Tibial artery (tissue), 4 donors: ENCODE results near the gene SIX1.

Experiments
- DNase-seq, 2 donors: peaks; one replicate each; pipeline ENCODE4 v3.0.0-alpha.2; 2019
- H3K27ac ChIP-seq, 2 donors: fragments of 200-600 bp; sonication (generic) in 1 of 2; 1 replicate in 1 of 2; 2 replicates in 1 of 2; pipeline ENCODE4 v1.5.1; 2018 to 2019; ENCODE audit warnings: mild to moderate bottlenecking in 1 of 2
- H3K27me3 ChIP-seq, 2 donors: fragments of 200-600 bp; sonication (generic) in 1 of 2; one replicate each; pipeline versions ENCODE4 v1.5.1 to v1.6.0; 2016 to 2019
- H3K36me3 ChIP-seq, 3 donors: fragments of 200-600 bp; sonication (generic) in 2 of 3; one replicate each; pipeline ENCODE4 v1.5.1; 2016 to 2019; ENCODE audit warnings: mild to moderate bottlenecking in 2 of 3
- H3K4me1 ChIP-seq, 4 donors: fragments of 200-600 bp; sonication (generic) in 2 of 4; 1 replicate in 3 of 4; 2 replicates in 1 of 4; pipeline ENCODE4 v1.5.1; 2016 to 2019
- H3K4me3 ChIP-seq, 2 donors: fragments of 200-600 bp; sonication (generic) in 1 of 2; 1 replicate in 1 of 2; 2 replicates in 1 of 2; pipeline ENCODE4 v1.5.1; 2018 to 2019; ENCODE audit warnings: mild to moderate bottlenecking in 2 of 2
- H3K9me3 ChIP-seq, 3 donors: fragments of 200-600 bp; sonication (generic) in 1 of 3; one replicate each; pipeline ENCODE4 v1.5.1; 2016 to 2019
- intact Hi-C: fragments of 100-400 bp; cut with DNase I; formaldehyde crosslinking; loops from one replicate; pipeline ENCODE4 v1.15.0; 2023; ENCODE audit warnings: low total_unique reads
- TF ChIP-seq, protein P1 (sequence below), 2 experiments: fragments of 200-600 bp in 1 of 2; fragments of 450-650 bp in 1 of 2; IDR thresholded peaks; one replicate each; pipeline ENCODE4 v1.5.1; 2017 to 2019; ENCODE audit warnings: antibody characterized with exemption in 2 of 2, mild to moderate bottlenecking in 1 of 2, moderate library complexity in 1 of 2

SIX1 gene

DNA sequence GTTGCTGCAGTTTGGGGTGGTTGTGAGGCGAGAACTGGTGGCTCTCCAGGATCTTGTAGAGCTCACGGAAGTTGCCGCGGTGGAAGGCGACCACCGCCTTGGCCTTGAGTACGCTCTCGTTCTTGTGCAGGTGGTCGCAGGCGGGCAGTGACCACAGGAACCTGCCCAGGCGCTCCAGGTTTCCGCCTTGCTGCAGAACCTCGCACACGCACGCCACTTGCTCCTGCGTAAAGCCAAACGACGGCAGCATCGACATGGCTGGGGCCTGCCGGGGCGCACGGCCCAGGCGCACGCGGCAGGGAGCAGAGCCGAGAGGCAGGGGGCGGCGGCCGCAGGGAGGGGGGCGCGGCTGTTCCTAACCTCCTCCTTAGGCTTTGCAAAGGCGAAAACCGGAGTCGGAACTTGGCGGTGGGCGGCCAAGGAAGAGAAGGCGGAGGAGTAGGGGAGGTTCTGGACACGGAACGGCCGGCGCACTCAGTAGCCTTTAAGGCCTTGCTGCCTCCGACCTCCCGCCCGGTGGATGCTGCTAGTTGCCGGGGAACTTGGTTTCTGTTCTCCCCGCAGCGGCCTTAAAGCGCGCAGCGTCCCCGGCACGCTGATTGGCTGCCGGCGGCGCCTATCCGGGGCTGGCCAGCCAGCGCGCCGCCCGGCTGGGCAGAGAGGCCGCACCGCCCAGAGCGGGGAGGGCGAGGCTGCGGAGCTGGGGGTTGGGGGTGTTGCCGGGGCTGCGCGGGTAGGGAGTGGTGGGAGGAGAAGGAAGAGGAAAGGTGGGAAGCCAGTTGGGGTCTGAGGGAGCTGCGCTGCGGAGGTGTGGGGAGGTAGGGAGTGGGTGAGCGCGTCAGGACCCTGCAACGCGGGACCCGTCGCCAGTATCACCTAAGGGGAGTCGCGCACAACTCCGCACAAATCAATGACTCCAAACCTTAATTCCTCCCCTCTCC, at the start of gene SIX1:
Gene SIX1, minus strand, starts transcription at position 544 of the 941 bp plus-strand sequence. Its CDS starts 288 bp downstream, at position 256.
- H3K4me3 ChIP-seq = peak within 1 kb of the TSS; percentile 72 to 77
- H3K36me3 ChIP-seq = no peaks in the 10 kb centered on the region
- H3K27ac ChIP-seq = peak within 1 kb of the TSS; percentile 78 to 85
- no peaks in the 10 kb centered on the region for H3K9me3 ChIP-seq
- H3K4me1 ChIP-seq = peaks cover 0 to 58% (median 28%) of the 10 kb centered on the region in 4 donors
- peaks cover 0 to 11% of the 10 kb centered on the region in 2 donors for H3K27me3 ChIP-seq
- peak; percentile 85 to 91 for DNase-seq
- TF ChIP-seq, protein P1, sequence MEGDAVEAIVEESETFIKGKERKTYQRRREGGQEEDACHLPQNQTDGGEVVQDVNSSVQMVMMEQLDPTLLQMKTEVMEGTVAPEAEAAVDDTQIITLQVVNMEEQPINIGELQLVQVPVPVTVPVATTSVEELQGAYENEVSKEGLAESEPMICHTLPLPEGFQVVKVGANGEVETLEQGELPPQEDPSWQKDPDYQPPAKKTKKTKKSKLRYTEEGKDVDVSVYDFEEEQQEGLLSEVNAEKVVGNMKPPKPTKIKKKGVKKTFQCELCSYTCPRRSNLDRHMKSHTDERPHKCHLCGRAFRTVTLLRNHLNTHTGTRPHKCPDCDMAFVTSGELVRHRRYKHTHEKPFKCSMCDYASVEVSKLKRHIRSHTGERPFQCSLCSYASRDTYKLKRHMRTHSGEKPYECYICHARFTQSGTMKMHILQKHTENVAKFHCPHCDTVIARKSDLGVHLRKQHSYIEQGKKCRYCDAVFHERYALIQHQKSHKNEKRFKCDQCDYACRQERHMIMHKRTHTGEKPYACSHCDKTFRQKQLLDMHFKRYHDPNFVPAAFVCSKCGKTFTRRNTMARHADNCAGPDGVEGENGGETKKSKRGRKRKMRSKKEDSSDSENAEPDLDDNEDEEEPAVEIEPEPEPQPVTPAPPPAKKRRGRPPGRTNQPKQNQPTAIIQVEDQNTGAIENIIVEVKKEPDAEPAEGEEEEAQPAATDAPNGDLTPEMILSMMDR (IDR thresholded peaks at IDR 0.05) = no peak
- intact Hi-C loops = loop anchor here (5.0 kb wide), 1 partner anchor 88 kb away; no protein-coding TSS in a partner anchor

DNA sequence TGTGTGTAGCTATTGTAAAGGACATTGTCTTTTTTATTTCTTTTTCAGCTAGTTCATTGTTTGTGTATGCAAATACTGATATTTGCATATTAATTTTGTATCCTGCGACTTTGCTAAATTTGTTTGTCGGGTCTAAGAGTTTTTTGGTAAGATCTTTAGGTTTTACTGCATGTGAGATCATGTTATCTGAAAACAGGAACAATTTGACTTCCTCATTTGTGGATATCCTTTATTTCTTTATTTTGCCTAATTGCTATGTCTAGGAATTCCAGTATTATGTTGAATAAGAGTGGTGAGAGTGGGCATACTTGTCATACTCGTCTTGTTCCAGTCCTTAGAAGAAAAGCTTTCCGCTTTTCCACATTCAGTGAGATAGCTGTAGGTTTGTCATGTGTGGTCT, 46.0 kb upstream of the SIX1 start:
- intact Hi-C loops = no loop called here
- H3K4me3 ChIP-seq = no peak overlapping the region

DNA sequence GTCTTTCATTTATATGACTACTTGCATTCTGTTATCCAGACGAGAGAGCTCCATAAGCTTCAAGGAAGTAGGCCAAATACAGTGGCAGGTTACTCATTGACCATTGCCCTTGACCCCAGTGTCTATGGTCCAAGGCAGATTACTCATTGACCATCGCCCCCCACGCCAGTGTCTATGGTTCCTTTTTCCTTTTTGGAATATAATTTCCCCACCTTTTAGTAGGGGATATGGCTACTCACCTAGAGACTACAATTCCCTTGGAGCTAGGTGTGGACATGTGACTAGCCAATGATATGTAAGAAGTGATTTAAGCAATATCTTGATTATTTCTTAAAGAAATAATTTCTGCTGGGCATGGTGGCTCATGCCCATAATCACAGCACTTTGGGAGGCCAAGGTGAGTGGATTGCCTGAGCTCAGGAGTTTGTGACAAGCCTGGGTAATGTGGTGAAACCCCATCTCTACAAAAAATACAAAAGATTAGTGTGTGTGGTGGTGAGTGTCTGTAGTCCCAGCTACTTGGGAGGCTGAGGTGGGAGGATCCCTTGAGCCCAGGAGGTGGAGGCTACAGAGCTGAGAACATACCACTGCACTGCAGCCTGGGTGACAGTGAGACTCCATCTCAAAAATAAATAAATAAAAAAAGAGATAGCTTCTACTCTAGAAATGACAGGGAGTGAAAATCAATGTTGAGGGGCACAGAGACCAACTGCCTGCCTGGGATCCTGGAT, 42.3 kb upstream of the SIX1 start:
- TF ChIP-seq, protein P1 (IDR thresholded peaks at IDR 0.05) = no peak
- DNase-seq = no peak
- no peaks in the 10 kb centered on the region for H3K9me3 ChIP-seq
- H3K27me3 ChIP-seq = no peaks in the 10 kb centered on the region
- no peaks in the 10 kb centered on the region for H3K36me3 ChIP-seq
- no peak overlapping the region for H3K4me3 ChIP-seq
- H3K27ac ChIP-seq = no peak overlapping the region
- intact Hi-C loops = no loop called here
- H3K4me1 ChIP-seq = no peaks in the 10 kb centered on the region

More for the DNA sequence above, 46.0 kb upstream of the SIX1 start:
- Histone ChIP-seq H3K9me3 (peaks cover 0 to 12% (median 0%) of the 10 kb centered on the region in 3 donors), H3K27ac (no peak overlapping the region), H3K27me3 (no peaks in the 10 kb centered on the region), H3K4me1 (no peaks in the 10 kb centered on the region), H3K36me3 (no peaks in the 10 kb centered on the region)
- TF ChIP-seq, protein P1 (IDR thresholded peaks at IDR 0.05) = no peak
- DNase-seq = no peak

DNA sequence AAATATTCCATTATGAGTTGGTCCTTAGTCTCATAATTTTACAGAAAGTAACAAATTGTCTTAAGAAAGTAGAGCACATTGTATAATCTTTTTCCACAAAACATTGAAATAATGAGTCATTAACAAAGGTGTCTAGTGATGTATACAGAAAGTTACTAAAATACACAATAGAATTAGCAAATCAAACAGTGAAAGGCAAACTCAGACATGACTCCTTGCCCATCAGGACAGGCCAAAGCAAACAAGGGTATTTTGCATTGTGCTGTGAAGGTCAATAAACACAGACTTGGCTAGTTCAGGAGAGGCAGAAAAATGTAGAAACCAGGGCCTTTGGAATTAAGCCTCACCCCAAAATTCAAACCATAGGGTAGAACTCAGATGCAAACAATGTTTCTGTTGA, 37.6 kb upstream of the SIX1 start:
- Histone ChIP-seq H3K4me1 (no peaks in the 10 kb centered on the region), H3K27ac (no peak overlapping the region), H3K36me3 (no peaks in the 10 kb centered on the region), H3K9me3 (peaks cover 0 to 5% (median 0%) of the 10 kb centered on the region in 3 donors), H3K4me3 (no peak overlapping the region), H3K27me3 (no peaks in the 10 kb centered on the region)
- DNase-seq = no peak
- intact Hi-C loops = no loop called here
- TF ChIP-seq, protein P1 (IDR thresholded peaks at IDR 0.05) = no peak

DNA sequence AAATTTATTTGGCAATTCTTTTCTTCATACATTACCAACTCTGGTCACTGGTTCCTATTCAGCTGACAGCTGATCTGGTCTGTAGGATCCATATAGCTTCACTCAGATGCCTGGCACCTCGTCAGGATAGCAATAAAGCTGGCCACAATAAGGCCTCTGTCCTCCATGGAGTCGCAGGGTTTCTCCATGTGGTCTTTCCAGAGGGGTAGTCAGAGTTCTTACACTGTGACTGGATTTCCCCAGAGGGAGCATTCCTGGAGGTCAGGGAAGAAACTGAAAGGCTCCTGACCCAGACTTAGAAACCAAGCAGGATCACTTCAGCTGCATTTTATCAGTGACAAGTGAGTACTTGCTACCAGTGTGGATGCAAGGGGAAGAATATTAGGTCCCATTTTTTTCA, 34.9 kb upstream of the SIX1 start:
- H3K4me3 ChIP-seq = no peak overlapping the region
- intact Hi-C loops = no loop called here
- H3K27me3 ChIP-seq = no peaks in the 10 kb centered on the region
- H3K36me3 ChIP-seq = no peaks in the 10 kb centered on the region
- no peaks in the 10 kb centered on the region for H3K4me1 ChIP-seq
- TF ChIP-seq, protein P1 (IDR thresholded peaks at IDR 0.05) = no peak
- no peak for DNase-seq
- H3K27ac ChIP-seq = no peak overlapping the region
- peaks cover 0 to 5% (median 0%) of the 10 kb centered on the region in 3 donors for H3K9me3 ChIP-seq
